ENCODE measurements around the gene OR9I1. TPM values are rescaled to one million over a fixed set of nuclear protein-coding genes. Genes with fewer than 3 reads are reported as not detected.

Gene OR9I1
- total RNA-seq, 3 donors from 2014 or later = not detected

DNA sequence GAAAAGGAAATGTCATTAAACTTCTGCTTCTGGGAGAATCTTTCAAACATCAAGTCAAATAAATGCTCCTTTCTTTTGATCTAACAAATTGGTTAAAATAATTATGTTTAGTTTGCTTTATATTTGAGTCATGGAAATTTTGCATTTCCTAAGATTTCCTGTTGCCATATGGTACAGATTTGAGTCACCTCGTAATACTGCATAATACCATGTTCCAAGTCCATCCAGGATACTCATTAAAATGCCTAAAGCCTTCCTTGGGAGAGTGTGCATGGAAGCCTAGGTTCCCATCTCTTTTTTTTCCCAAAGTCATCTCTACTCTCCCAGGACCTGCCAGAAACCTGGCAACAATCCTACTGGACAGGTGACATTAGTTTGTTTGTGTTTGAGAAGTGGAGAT is 4.2 kb downstream of the OR9I1 start:
- Histone ChIP-seq H3K4me1 (no peaks in the 10 kb centered on the region), H3K36me3 (no peaks in the 10 kb centered on the region), H3K4me3 (no peak overlapping the region), H3K27ac (no peak overlapping the region), H3K9me3 (no peaks in the 10 kb centered on the region), H3K27me3 (no peaks in the 10 kb centered on the region)
- intact Hi-C loops (cut with DNase I; ENCODE audit: low total_unique reads) = no loop called here
- DNase-seq (ENCODE audit: low spot score in 2 of 2) = no peak
- TF ChIP-seq, protein P1, sequence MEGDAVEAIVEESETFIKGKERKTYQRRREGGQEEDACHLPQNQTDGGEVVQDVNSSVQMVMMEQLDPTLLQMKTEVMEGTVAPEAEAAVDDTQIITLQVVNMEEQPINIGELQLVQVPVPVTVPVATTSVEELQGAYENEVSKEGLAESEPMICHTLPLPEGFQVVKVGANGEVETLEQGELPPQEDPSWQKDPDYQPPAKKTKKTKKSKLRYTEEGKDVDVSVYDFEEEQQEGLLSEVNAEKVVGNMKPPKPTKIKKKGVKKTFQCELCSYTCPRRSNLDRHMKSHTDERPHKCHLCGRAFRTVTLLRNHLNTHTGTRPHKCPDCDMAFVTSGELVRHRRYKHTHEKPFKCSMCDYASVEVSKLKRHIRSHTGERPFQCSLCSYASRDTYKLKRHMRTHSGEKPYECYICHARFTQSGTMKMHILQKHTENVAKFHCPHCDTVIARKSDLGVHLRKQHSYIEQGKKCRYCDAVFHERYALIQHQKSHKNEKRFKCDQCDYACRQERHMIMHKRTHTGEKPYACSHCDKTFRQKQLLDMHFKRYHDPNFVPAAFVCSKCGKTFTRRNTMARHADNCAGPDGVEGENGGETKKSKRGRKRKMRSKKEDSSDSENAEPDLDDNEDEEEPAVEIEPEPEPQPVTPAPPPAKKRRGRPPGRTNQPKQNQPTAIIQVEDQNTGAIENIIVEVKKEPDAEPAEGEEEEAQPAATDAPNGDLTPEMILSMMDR (IDR thresholded peaks at IDR 0.05) = no peak
- no peak for TF ChIP-seq POLR2A (IDR thresholded peaks at IDR 0.05)
- TF ChIP-seq POLR2AphosphoS5 (IDR thresholded peaks at IDR 0.05) = no peak

DNA sequence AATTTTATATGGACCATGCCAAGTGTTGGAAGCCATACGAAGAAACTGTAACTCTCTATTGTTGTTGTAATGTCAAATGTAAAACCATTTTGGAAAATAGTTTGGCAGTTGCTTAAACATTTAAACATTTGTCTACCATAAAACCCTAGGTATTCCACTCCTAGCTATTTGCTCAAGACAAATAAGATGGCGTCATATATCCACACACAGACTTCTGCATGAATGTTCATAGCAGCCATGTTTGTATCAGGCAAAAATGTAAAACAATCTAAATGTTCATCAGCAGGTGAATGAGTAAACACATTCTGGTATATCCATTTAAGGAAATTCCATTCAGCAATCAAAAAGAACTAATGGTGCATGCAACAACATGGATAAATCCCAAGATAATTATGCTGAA is 27.9 kb downstream of the OR9I1 start:
- Histone ChIP-seq H3K4me3 (no peak overlapping the region), H3K9me3 (peaks cover 0 to 4% of the 10 kb centered on the region in 2 donors), H3K36me3 (no peaks in the 10 kb centered on the region), H3K27ac (no peak overlapping the region), H3K4me1 (no peaks in the 10 kb centered on the region), H3K27me3 (no peaks in the 10 kb centered on the region)
- DNase-seq (ENCODE audit: low spot score in 2 of 2) = no peak
- TF ChIP-seq, protein P1 (IDR thresholded peaks at IDR 0.05) = no peak
- TF ChIP-seq POLR2A (IDR thresholded peaks at IDR 0.05) (no peak), POLR2AphosphoS5 (IDR thresholded peaks at IDR 0.05) (no peak)
- intact Hi-C loops (cut with DNase I; ENCODE audit: low total_unique reads) = no loop called here

DNA sequence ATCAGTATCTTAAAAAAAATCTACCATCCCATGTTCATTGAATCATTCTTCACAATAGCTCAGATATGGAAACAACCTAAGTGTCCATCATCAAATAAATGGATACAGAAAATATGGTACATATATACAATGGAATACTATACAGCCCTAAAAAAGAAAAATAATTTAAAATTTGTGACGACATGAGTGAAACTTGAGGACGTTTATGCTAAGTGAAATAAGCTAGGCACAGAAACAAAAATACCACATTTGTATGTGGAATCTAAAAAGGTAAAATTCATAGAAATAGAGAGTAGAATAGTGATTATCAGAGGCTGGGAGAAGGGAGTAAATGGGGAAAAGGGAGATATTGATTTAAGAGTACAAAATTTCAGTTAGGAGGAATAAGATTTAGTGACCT is 38.8 kb downstream of the OR9I1 start:
- intact Hi-C loops (cut with DNase I; ENCODE audit: low total_unique reads) = no loop called here
- Histone ChIP-seq H3K27ac (no peak overlapping the region), H3K4me1 (no peaks in the 10 kb centered on the region), H3K4me3 (no peak overlapping the region), H3K27me3 (no peaks in the 10 kb centered on the region), H3K36me3 (no peaks in the 10 kb centered on the region), H3K9me3 (peaks cover 0 to 5% of the 10 kb centered on the region in 2 donors)
- no peak for DNase-seq (ENCODE audit: low spot score in 2 of 2)
- TF ChIP-seq POLR2AphosphoS5 (IDR thresholded peaks at IDR 0.05) (no peak), POLR2A (IDR thresholded peaks at IDR 0.05) (no peak)
- TF ChIP-seq, protein P1 (IDR thresholded peaks at IDR 0.05) = no peak

DNA sequence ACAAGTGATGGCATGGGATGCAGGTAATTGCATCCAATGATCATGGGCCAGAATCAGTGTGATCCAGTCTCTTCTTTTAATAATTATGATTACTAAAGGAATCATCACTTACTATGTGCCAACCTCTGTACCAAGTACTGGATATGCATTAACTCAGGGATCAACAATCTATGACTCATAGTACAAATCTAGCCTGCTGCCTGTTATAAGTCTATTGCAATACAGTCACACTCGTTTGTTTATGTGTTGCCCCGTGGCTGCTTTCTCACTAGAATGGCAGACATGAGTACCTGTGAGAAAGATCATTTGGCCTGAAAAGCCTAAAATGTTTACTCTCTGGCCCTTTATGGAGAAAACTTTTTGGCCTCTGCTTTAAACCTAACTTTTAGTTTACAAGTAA is 49.5 kb downstream of the OR9I1 start:
- intact Hi-C loops (cut with DNase I; ENCODE audit: low total_unique reads) = no loop called here
- H3K36me3 ChIP-seq = no peaks in the 10 kb centered on the region
- H3K27ac ChIP-seq = no peak overlapping the region
- no peak overlapping the region for H3K4me3 ChIP-seq
- H3K9me3 ChIP-seq = no peaks in the 10 kb centered on the region
- H3K27me3 ChIP-seq = no peaks in the 10 kb centered on the region
- TF ChIP-seq, protein P1 (IDR thresholded peaks at IDR 0.05) = no peak
- TF ChIP-seq POLR2AphosphoS5 (IDR thresholded peaks at IDR 0.05) (no peak), POLR2A (IDR thresholded peaks at IDR 0.05) (no peak)
- H3K4me1 ChIP-seq = no peaks in the 10 kb centered on the region
- no peak for DNase-seq (ENCODE audit: low spot score in 2 of 2)

DNA sequence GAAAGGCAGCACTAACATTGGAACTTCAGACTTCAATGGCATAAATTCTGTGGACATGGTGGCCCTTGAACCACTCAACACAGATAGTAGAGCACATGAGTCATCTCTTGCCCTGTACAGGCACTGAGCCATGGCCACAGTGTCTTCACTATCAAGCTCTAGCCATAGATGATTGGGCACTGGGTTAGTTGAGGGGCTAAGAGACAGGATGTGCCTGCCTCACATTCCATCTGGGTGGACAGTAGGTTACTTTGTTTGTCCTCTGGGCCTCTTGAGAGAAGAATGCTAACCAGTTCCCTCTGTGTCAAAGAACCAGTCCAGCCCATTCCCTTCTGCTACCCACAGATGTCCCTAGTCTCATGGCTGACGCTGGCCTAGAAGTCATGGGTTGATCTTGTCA is 54.7 kb downstream of the OR9I1 start:
- Histone ChIP-seq H3K27me3 (no peaks in the 10 kb centered on the region), H3K36me3 (no peaks in the 10 kb centered on the region), H3K4me1 (no peaks in the 10 kb centered on the region), H3K9me3 (no peaks in the 10 kb centered on the region), H3K27ac (no peak overlapping the region), H3K4me3 (no peak overlapping the region)
- intact Hi-C loops (cut with DNase I; ENCODE audit: low total_unique reads) = no loop called here
- TF ChIP-seq, protein P1 (IDR thresholded peaks at IDR 0.05) = no peak
- no peak for DNase-seq (ENCODE audit: low spot score in 2 of 2)

All from breast epithelium (tissue), 4 donors.